Activated CD4-positive, alpha-beta T cell treated with anti-CD3 and anti-CD28 coated beads for 1 hour (primary cell): ENCODE measurements around the gene FANCI.

Source experiments
- DNase-seq: peaks from one replicate; pipeline ENCODE4 v3.0.0-alpha.2; 2020

Gene FANCI

GRCh38 chr15:89243691-89244573 lies at the start of gene FANCI:
FANCI (plus strand) TSS chr15:89243979; CDS start chr15:89247648, 3,669 bp downstream.
- DNase-seq, result peak; percentile 91

- no peak for DNase-seq
Measured at GRCh38 chr15:89194608-89195007, 49.2 kb upstream of the FANCI start.

GRCh38 chr15:89195836-89196235 lies 47.9 kb upstream of the FANCI start:
- DNase-seq, result no peak

GRCh38 chr15:89196241-89196640 lies 47.5 kb upstream of the FANCI start:
- no peak for DNase-seq

- DNase-seq, result no peak
Measured at GRCh38 chr15:89196994-89197393, 46.8 kb upstream of the FANCI start.

GRCh38 chr15:89197503-89197971 lies 46.2 kb upstream of the FANCI start:
- DNase-seq, result no peak

- DNase-seq, result no peak
Measured at GRCh38 chr15:89198196-89198595, 45.6 kb upstream of the FANCI start.

GRCh38 chr15:89198934-89199333 lies 44.8 kb upstream of the FANCI start:
- no peak for DNase-seq

GRCh38 chr15:89199746-89200145 lies 44.0 kb upstream of the FANCI start:
- no peak for DNase-seq

- no peak for DNase-seq
Measured at GRCh38 chr15:89200182-89200581, 43.6 kb upstream of the FANCI start.

- DNase-seq, result no peak
Measured at GRCh38 chr15:89201465-89202005, 42.2 kb upstream of the FANCI start.

GRCh38 chr15:89203705-89204273 lies 40.0 kb upstream of the FANCI start:
- no peak for DNase-seq

- DNase-seq, result no peak
Measured at GRCh38 chr15:89205991-89206585, 37.7 kb upstream of the FANCI start.

GRCh38 chr15:89206908-89207331 lies 36.9 kb upstream of the FANCI start:
- peak; percentile 57 for DNase-seq

- no peak for DNase-seq
Measured at GRCh38 chr15:89208256-89208655, 35.5 kb upstream of the FANCI start.

- no peak for DNase-seq
Measured at GRCh38 chr15:89209057-89209456, 34.7 kb upstream of the FANCI start.

- DNase-seq, result no peak
Measured at GRCh38 chr15:89211678-89212170, 32.1 kb upstream of the FANCI start.

GRCh38 chr15:89215627-89216026 lies 28.2 kb upstream of the FANCI start:
- DNase-seq, result no peak

- no peak for DNase-seq
Measured at GRCh38 chr15:89217031-89217430, 26.7 kb upstream of the FANCI start.

- no peak for DNase-seq
Measured at GRCh38 chr15:89217686-89218376, 25.9 kb upstream of the FANCI start.

GRCh38 chr15:89218531-89218930 lies 25.2 kb upstream of the FANCI start:
- no peak for DNase-seq

GRCh38 chr15:89221543-89221942 lies 22.2 kb upstream of the FANCI start, which contains the start of gene RLBP1:
RLBP1 (minus strand) TSS chr15:89221579; CDS start chr15:89218975, 2,604 bp downstream.
- no peak for DNase-seq

GRCh38 chr15:89225588-89225987 lies 18.2 kb upstream of the FANCI start:
- no peak for DNase-seq
